Neutrophil (primary cell): ENCODE results near the gene PLXDC2.

Experiments
- H3K27ac ChIP-seq: fragments of 200-600 bp; sonication (generic); 2 replicates; pipeline ENCODE4 v1.5.1; 2016; ENCODE audit warnings: mild to moderate bottlenecking, moderate library complexity
- H3K27me3 ChIP-seq: fragments of 200-600 bp; sonication (generic); 2 replicates; pipeline ENCODE4 v1.6.0; 2016; ENCODE audit warnings: mild to moderate bottlenecking
- H3K36me3 ChIP-seq: fragments of 200-600 bp; sonication (generic); 2 replicates; pipeline ENCODE4 v1.5.1; 2017
- H3K4me1 ChIP-seq, 2 experiments: fragments of 200-600 bp in 1 of 2; sonication (generic) in 1 of 2; 1 replicate in 1 of 2; 2 replicates in 1 of 2; pipeline versions ENCODE4 v1.5.1 to v1.6.1; 2013 to 2016; ENCODE audit warnings: low read depth in 1 of 2, low read length in 1 of 2, mild to moderate bottlenecking in 1 of 2, moderate library complexity in 1 of 2; ENCODE audit not compliant: control insufficient read depth in 1 of 2, insufficient read depth in 1 of 2
- H3K4me3 ChIP-seq, 2 experiments: fragments of 200-600 bp in 1 of 2; sonication (generic) in 1 of 2; 1 replicate in 1 of 2; 2 replicates in 1 of 2; pipeline ENCODE4 v1.5.1; 2013 to 2016; ENCODE audit warnings: low read depth in 1 of 2, low read length in 1 of 2, mild to moderate bottlenecking in 1 of 2, moderate library complexity in 1 of 2
- H3K9me3 ChIP-seq: fragments of 200-600 bp; sonication (generic); 2 replicates; pipeline ENCODE4 v1.5.1; 2016
- TF ChIP-seq, protein P1 (sequence below): fragments of 200-600 bp; sonication (generic); IDR thresholded peaks from 2 replicates; pipeline ENCODE4 v1.5.1; 2016; ENCODE audit warnings: antibody characterized with exemption

The PLXDC2 gene

DNA sequence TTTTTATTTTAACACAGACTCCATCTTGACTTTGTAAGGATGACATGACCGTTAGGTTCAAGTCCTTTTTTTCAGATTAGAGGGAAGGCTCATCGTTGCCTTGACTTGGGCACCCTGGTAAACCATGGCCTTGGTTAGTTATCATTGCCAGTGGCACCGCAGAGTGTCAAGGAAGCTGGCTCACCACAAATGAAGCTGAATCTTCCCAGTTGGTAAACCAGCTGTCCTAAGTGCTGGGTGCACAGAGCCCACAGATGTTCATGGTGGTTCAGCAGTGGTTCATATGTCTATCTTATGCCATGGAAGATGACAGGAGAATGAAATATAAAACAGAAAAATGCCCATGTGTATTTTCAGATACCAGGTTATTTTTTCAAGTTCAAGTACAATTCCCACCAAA is 273.6 kb downstream of the PLXDC2 start:
- no peaks in the 10 kb centered on the region for H3K4me1 ChIP-seq
- no peaks in the 10 kb centered on the region for H3K36me3 ChIP-seq
- TF ChIP-seq, protein P1, sequence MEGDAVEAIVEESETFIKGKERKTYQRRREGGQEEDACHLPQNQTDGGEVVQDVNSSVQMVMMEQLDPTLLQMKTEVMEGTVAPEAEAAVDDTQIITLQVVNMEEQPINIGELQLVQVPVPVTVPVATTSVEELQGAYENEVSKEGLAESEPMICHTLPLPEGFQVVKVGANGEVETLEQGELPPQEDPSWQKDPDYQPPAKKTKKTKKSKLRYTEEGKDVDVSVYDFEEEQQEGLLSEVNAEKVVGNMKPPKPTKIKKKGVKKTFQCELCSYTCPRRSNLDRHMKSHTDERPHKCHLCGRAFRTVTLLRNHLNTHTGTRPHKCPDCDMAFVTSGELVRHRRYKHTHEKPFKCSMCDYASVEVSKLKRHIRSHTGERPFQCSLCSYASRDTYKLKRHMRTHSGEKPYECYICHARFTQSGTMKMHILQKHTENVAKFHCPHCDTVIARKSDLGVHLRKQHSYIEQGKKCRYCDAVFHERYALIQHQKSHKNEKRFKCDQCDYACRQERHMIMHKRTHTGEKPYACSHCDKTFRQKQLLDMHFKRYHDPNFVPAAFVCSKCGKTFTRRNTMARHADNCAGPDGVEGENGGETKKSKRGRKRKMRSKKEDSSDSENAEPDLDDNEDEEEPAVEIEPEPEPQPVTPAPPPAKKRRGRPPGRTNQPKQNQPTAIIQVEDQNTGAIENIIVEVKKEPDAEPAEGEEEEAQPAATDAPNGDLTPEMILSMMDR: no peak
- no peaks in the 10 kb centered on the region for H3K27me3 ChIP-seq
- H3K9me3 ChIP-seq: no peaks in the 10 kb centered on the region
- H3K27ac ChIP-seq: no peak overlapping the region
- H3K4me3 ChIP-seq: no peak overlapping the region

GRCh38 chr10:20090831-20091230 is 274.6 kb downstream of the PLXDC2 start:
- no peaks in the 10 kb centered on the region for H3K27me3 ChIP-seq
- no peak overlapping the region for H3K4me3 ChIP-seq
- H3K36me3 ChIP-seq: no peaks in the 10 kb centered on the region
- TF ChIP-seq, protein P1: no peak
- no peaks in the 10 kb centered on the region for H3K4me1 ChIP-seq
- H3K9me3 ChIP-seq: no peaks in the 10 kb centered on the region
- H3K27ac ChIP-seq: no peak overlapping the region

- H3K4me1 ChIP-seq: no peaks in the 10 kb centered on the region
- TF ChIP-seq, protein P1: no peak
- no peaks in the 10 kb centered on the region for H3K9me3 ChIP-seq
- H3K27me3 ChIP-seq: no peaks in the 10 kb centered on the region
- no peaks in the 10 kb centered on the region for H3K36me3 ChIP-seq
- no peak overlapping the region for H3K27ac ChIP-seq
- no peak overlapping the region for H3K4me3 ChIP-seq
These were observed 275.5 kb downstream of the PLXDC2 start for GRCh38 chr10:20091698-20092097.

- Histone ChIP-seq H3K9me3 (no peaks in the 10 kb centered on the region), H3K27me3 (no peaks in the 10 kb centered on the region), H3K36me3 (no peaks in the 10 kb centered on the region), H3K4me1 (no peaks in the 10 kb centered on the region), H3K27ac (no peak overlapping the region), H3K4me3 (no peak overlapping the region)
- TF ChIP-seq, protein P1: no peak
These were observed 277.4 kb downstream of the PLXDC2 start for GRCh38 chr10:20093600-20093999.

GRCh38 chr10:20094226-20094976 is 278.2 kb downstream of the PLXDC2 start:
- no peaks in the 10 kb centered on the region for H3K9me3 ChIP-seq
- no peaks in the 10 kb centered on the region for H3K4me1 ChIP-seq
- TF ChIP-seq, protein P1: no peak
- no peak overlapping the region for H3K27ac ChIP-seq
- H3K36me3 ChIP-seq: no peaks in the 10 kb centered on the region
- no peaks in the 10 kb centered on the region for H3K27me3 ChIP-seq
- no peak overlapping the region for H3K4me3 ChIP-seq
